Fibroblast of skin of scalp (primary cell): ENCODE data around the gene SGIP1. TPM values are rescaled to one million over a fixed set of nuclear protein-coding genes. Genes with fewer than 3 reads are reported as not detected.

ENCODE experiments used
- DNase-seq: peaks from one replicate; pipeline ENCODE4 v3.0.0-alpha.2; 2013
- polyA plus RNA-seq, 2 experiments: library from polyadenylated mRNA; unstranded; fragments of 120-200 nt; gene quantifications; one replicate each; pipeline ENCODE4 v1.2.1, GENCODE V29; 2013; ENCODE audit not compliant: insufficient read length in 2 of 2

SGIP1 gene, protein sequence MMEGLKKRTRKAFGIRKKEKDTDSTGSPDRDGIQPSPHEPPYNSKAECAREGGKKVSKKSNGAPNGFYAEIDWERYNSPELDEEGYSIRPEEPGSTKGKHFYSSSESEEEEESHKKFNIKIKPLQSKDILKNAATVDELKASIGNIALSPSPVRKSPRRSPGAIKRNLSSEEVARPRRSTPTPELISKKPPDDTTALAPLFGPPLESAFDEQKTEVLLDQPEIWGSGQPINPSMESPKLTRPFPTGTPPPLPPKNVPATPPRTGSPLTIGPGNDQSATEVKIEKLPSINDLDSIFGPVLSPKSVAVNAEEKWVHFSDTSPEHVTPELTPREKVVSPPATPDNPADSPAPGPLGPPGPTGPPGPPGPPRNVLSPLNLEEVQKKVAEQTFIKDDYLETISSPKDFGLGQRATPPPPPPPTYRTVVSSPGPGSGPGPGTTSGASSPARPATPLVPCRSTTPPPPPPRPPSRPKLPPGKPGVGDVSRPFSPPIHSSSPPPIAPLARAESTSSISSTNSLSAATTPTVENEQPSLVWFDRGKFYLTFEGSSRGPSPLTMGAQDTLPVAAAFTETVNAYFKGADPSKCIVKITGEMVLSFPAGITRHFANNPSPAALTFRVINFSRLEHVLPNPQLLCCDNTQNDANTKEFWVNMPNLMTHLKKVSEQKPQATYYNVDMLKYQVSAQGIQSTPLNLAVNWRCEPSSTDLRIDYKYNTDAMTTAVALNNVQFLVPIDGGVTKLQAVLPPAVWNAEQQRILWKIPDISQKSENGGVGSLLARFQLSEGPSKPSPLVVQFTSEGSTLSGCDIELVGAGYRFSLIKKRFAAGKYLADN
- 7.5 TPM for polyA plus RNA-seq (2013, experiment 1 of 2; ENCODE audit: insufficient read length)
- polyA plus RNA-seq (2013, experiment 2 of 2; ENCODE audit: insufficient read length) = 7.7 TPM

DNA sequence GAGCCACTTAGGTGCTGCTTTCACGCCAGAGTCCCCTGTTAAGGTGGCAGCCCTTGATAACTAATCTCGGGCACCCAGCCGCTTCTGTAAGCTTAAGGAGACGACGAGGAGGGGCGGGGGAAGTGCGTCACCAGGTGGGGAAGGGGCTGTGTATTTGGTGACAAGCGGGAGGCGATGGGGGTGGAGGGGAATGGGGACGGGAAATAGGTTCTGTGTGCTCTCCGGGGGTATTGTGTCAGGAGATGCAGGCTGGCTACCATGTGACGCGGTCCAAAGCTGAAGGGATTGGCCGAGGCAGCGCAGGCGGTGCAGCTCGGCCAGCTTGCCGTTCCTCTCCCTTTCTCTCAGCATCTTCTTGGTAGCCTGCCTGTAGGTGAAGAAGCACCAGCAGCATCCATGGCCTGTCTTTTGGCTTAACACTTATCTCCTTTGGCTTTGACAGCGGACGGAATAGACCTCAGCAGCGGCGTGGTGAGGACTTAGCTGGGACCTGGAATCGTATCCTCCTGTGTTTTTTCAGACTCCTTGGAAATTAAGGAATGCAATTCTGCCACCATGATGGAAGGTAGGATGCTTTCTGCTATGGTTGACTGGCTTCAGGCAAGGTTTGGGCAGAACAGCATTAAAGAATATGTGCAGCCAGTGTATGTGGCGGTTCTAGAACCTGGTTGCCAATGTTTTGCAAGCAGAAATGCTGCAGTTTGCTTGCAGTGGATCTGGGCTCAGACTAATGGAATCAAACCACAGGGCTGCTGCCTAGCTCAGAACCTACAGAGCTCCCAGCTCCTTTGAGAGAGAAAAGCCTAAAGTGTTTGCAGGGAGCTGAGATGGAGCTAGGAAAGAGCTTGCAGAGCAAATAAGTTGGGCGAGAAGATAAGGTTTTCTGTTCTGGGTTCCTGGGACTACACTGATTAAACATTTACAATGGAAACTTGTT lies at the start of gene SGIP1:
Gene SGIP1 (plus strand): TSS at position 350 of the 937 bp plus-strand sequence. CDS start 206 bp downstream, at position 556.
- DNase-seq = peak; percentile 51

DNA sequence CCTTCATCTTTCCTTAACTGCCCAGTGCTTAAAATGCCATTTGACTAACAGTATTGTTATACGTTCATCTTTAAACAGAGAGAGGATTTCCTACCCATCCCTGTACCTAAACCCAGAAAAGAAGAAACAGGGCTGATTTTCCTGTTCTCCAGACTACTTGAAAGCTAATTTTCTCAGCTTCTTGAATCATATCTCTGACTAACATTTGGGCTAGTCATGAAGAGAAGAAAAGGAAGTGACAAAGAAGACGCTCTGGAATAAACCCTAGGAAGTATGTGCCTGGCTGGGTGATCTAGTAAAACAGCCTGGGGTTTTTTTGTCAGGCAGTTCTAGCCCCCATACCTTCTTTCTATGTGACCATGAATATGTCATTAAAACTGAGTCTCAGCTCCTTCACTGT lies 44.8 kb upstream of the SGIP1 start:
- DNase-seq = peak; percentile 60

DNA sequence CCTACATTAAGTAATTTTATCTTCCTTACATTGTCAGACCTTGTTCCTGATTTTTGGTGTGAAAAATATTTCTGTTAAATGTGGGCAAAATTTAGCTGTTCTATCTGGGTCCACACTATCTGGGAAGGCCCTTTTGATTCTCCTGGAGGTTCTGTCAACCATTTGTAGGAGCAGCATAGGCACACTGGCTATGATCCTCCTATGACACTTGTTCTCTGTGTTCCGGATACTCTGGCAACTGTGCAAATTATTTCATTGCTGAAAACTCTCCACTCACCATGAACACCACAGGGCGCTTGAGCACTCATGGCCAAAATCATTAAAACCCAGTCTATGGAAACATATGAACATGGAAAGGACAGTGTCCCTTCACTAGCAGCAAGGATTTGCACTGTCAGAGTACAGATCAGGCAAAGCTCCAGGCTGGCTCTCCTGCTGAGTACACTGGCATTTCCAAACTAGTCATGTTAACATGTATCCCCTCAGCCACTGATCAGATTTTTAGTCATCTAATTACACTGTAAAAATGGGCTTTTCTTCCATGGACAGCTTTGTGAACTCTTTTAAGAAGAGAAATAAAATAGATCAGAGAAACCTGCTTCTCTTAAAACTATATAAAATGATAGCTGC lies 43.9 kb upstream of the SGIP1 start:
- peak; percentile 58 for DNase-seq

DNA sequence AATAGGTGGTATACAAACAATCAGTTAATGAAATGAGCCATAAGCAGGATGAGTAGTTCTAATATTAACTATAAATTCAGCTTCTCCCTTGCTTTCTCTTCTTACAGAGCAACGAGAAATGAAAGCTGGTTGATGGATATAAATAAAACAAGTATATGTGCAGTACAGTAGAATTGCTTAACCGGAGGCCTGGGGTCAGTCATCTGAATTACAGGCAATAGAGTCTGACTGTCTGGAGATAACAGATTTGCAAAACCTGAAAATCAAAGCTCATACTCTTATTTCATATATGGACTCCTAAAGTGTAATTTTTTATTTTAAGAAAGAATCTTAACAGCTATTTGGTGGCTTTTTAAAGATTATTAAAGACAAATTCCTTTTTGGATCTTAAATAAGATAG lies 43.1 kb upstream of the SGIP1 start:
- no peak for DNase-seq

DNA sequence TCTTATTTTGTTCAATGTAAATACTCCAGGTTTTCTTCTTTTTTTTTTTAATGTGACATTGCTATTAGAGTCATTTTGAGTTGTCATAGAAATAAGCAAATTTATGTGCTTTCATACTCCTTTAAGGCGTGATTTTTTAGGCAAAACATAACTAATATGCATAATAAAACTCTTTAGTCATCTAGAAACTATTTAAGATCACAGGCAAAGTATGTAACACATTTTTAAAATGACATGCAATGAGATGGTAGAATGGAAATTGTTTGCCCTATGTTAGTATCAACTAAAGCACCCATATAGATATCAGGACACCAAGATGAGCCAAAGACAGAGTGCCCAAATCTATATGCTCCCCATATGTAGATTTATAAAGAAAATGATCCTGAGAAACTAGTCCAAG lies 41.5 kb upstream of the SGIP1 start:
- DNase-seq = peak; percentile 69

DNA sequence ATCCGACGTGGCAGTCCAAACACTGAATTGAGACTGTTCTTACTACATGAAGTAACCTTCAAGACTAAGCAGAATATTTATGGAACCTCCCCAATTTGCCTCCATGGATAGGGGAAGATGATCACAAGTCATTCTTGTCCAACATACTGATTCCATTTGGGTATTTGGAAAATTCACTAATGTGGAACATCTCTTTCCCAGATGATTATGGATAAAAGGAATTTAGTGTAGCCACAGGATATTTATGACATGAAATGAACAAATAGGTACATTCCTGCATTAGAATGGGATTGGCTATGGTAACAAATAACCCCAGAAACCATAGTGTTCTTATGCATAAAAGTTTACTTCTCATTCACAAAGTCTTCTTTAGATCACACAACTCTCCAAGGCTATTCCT lies 40.2 kb upstream of the SGIP1 start:
- DNase-seq = peak; percentile 71

DNA sequence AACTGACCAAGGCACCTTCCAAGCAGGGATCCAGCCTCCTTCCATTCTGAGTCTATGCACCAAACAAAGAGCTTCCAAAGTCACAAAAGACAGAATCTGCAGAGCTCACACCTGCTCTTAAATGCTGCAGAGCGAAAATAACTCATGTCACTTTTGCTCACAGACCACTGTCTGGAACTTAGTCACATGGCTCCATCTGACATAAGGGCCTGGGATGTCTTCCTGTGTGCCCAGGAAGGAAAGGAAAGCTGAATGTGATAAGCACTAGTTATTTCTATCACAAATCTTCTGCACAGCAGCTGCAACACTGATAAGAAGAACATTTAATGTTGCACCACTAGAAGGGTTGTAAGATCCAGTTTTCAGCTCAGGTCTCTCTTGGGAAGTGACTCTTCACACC lies 39.5 kb upstream of the SGIP1 start:
- no peak for DNase-seq

DNA sequence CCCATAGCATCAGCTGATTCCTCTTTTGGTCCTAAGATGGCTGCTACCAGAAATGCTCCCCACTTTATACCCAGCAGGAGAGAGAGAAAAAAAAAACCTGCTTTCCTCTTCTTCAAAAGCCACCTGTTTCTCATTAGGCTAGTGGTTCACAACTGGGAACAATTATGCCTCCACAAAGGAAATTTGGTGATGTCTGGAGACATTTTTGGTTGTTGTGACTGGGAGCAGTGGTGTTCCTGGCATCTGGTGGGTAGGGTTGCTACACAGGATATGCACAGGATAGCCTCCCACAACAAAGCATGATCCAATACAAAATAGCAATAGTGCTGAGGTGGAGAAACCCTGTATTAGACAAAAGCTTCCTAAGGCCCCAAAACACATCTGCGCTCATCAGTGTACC lies 38.5 kb upstream of the SGIP1 start:
- DNase-seq = peak; percentile 85

DNA sequence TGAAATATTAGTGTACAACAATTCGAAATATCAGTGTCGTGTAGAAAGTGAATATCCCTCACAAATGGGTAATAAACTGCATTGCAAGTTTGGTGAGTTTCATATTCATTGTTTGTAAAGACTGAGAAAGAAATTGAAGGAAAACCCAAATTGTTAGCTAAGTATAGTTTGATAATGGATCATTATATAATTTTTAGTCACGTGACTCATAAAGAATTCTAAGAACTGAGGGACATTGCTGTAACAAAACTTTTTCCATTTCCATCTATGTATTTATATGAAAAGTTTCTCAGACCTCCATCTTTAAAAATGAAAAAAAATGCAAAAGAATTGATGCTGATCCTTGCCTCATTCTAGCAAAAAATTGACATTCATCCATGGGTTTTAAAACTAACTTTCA lies 36.0 kb upstream of the SGIP1 start:
- DNase-seq = no peak

DNA sequence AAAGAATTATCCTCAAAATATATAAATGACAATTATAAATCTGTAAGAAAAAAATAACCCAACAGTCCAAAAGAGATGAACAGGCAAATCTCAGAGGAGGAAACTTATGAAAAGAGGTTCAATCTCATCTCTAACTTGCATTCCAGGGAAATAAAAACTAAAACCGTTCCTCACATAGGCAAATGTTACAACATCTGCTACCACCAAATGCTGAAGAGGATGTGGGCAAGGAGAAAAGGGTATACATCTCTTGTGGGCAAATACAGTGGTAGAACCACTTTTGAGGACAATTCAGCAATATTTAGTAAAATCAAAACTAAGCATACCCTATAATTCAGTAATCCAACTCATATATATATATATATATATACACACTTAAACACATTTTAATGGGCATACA lies 33.7 kb upstream of the SGIP1 start:
- no peak for DNase-seq

DNA sequence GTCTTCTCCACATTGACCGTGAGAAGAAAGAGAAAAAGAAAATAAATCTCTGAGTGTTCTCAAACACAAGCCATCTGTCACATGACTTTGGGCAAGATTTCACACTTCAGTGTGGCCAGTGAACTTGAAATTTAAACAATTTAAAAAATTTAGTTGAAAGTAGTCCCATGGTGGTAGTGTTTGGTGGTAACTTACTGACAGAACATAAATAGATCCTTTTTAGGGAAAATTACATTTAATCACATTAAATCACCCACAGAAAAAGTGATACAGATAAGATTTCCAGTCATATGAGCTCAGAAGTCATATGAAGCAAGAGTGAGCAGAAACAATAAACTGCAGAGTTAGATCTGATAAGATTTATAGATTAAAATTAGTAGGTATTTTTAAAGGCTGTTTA lies 31.9 kb upstream of the SGIP1 start:
- peak; percentile 53 for DNase-seq

DNA sequence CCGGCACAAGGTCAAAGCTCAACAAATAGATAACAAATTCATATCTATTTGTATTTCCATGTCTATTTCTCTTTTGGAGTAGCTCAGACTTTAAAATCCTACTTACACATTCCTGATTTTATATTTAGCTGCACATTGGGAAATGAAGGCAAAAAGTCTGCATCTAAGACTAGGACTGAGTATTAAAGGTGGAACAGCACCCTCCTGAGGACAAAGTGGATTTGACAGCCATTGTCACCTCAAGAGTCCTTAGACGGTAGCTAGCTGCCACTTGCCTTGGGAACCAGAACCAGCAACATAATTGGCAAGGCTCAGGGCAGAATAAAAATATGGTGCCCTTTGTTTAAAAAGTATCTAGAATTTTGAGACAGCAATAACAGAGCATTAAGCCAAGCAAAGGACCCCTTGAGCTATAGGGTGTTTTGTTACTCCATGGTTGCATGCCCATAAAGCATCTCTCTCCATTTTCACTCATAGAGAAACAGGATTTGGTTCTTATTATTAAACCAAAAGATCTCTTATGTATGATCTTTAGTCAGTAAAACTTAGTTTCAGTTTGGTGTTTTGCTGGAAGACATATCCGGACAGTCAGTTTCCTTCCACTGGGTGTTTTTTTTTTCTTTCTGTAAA lies 30.0 kb upstream of the SGIP1 start:
- DNase-seq = peak; percentile 79

DNA sequence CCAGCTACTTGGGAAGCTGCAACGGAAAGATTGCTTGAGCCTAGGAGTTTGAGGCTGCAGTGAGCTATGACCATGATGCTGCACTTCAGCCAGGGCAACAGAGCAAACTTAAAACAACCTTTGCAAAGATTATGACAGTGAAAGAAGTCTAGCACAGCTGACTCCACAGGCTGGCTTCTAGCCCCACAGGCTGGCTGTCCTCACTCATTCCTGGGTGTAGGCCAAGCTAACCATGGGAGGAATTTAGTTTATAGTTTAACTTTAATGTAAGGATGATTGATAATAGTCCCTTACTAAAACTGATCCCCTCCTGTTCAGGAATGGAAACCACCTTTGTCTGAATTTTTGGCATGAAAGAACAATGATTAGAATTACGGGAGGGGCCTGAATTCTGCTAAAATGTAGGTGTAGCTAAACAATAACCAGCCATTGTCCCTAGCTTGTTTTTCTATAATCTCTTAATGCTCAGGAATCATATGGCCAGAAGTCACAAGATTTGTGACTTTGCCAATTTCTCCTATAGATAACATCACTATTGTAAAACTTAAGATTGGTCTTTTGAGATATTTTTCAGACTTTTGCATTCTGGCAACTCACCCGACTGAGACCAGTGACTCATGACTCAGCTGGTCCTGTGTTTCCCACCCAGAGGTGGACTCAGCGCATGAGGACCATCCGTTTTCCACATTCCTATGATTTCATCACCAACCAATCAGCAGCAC lies 28.1 kb upstream of the SGIP1 start:
- peak; percentile 80 for DNase-seq

DNA sequence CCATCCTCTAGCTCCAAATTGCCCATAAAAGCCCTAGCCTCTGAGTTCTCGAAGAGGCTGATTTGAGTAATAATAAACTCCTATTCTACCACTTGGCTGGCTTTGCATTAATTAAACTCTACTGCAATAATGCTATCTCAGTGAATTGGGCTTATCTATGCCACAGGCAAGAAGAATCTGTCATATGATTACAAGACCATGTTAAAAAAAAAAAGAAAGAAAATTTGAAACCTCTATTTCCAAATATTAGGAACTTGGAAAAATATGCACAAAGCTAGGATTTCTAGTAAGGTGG lies 27.6 kb upstream of the SGIP1 start:
- DNase-seq = no peak

DNA sequence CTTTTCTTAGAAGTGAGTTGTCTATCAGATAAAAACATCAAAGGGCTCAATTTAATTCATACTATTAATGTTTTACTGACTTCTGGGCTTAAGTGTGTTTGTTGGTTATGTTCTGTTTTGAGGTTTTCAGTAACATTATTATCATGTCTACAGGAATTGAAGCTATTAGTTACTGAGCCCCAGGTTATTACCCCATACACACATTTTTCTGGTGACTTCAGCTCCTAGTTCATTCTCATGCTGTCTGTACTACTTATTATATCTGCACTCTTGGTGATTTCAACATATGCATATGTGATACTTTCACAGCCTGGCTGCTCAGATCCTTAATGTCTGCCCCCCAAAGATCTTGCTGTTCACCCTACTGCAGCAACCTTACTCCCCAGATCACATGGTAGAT lies 27.0 kb upstream of the SGIP1 start:
- DNase-seq = no peak

DNA sequence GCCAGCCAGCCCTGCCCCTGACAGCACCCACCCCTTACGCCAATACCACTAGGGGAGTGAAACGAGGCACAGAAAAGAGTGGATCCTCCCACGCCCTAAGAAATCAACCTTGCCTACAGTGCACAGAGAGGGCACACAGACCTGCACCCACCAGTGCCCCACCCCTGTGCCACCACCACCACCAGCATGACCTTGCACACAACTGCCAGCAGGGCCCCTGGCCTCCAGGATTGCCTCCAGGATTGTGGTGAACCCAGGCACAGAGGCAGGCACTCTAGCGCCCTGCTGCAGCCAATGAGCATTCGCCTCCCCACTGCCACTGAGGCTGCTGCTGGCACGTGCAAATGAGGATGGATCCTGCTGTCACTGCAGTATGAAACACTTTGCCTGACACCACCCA lies 23.5 kb upstream of the SGIP1 start:
- DNase-seq = no peak

DNA sequence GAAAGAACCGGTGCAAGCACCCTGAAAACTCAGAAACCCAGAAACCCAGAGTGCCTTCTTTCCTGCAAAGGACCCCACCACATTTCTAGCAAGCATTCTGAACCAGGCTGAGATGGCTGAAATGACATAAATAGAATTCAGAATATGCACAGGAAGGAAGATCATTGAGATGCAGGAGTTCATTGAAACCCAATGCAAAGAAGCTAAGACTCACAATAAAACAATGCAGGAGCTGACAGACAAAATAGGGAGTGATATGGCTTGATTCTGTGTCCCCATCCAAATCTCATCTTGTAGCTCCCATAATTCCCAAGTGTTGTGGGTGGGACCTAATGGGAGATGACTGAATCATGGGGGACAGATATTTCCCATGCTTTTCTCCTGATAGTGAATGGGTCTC lies 22.8 kb upstream of the SGIP1 start:
- no peak for DNase-seq

DNA sequence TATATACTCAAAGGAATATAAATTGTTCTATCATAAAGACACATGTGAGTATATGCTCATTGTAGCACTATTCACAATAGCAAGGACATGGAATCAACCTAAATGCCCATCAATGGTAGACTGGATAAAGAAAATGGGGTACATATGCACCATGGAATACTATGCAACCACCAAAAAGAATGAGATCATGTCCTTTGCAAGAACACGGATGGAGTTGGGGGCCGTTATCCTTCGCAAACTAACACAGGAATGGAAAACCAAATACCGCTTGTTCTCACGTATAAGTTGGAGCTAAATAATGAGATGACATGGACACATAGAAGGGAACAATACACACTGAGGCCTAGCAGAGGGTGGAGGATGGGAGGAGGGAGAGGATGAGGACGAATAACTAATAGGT lies 16.0 kb upstream of the SGIP1 start:
- DNase-seq = no peak

DNA sequence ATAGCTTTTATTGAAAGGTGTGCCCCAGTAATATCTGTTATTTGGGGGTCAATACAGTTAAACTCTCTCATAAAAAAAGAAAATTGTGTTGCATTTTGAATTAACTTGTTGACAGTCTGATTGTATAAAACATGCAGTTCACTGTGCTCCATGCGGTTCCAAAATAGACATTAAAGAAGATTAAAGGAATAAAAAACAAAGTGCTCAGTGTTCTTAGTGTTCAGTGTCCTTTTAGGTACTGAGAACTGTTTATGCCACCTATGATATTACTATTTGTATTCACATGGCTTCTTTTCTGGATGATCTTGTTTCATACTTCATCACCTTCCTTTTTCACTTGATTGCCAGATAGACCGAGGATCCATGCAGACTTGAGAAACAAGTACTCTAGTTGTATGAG lies 15.3 kb upstream of the SGIP1 start:
- no peak for DNase-seq

DNA sequence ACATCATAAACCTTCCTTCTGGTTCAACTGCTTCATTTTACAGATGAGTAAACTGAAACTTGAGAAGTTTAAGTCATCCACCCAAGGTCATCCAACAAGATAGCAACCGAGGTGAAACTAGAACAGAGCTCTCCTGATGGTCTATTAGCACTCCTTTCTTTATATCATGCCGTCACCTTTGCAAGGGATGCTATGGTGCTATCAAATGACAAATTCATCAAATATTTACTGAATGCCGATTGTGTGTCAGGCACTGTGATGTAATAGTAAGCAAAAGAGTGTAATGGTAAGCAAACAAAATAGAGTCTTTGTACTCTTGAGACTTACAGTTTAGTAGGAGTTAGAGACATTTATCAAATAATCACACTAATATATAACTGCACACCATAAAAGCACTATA lies 14.0 kb upstream of the SGIP1 start:
- no peak for DNase-seq

DNA sequence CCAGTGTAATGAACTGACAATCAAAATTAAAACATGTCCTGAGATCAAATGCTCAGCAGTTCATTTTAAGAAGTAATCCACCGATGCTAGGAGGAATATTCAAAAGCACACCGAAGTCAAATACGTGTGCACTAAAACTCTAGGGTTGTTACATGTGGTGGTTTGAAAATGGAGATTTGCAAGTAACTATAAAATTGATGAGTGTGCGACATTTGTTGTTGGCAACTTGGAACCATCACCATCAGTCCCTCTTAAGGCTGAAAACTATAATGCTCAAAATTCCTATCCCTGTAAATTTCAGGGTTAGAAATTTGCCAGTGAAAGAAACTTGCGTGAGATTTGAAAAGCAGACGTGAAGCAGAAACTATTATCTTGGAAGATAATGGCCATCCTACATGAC lies 13.3 kb upstream of the SGIP1 start:
- DNase-seq = no peak
